ENCODE measurements around the gene WDR11. TPM values are rescaled to one million over a fixed set of nuclear protein-coding genes. Genes with fewer than 3 reads are reported as not detected.
"Not testable (repeated sequence)": the region's sequence is repeated elsewhere in the genome, so short reads cannot be mapped to it uniquely, and the experiment has no call there.

The WDR11 gene
- polyA plus RNA-seq, 3 donors: 32.9 to 68.0 (median 50.1) TPM

- DNase-seq: no peak
- no peaks in the 10 kb centered on the region for H3K79me2 ChIP-seq (ENCODE audit: insufficient read depth, low read length)
- TF ChIP-seq CTCF (IDR thresholded peaks at IDR 0.05): no peak
- H3K9me3 ChIP-seq (replicated peaks in 1 of 2; ENCODE audit: control insufficient read depth in 1 of 2, insufficient read depth in 1 of 2, low read length in 2 of 2): peaks cover 7 to 12% of the 10 kb centered on the region in 2 donors
- no peaks in the 10 kb centered on the region for H3K36me3 Mint-ChIP-seq
- H4K20me1 ChIP-seq (ENCODE audit: insufficient read depth, low read length): no peaks in the 10 kb centered on the region
- no peak overlapping the region for H3K4me2 ChIP-seq (replicated peaks; ENCODE audit: extremely low read depth, low read length, poor library complexity, severe bottlenecking)
- peaks cover 0 to 3% (median 2%) of the 10 kb centered on the region in 3 donors for H3K27me3 Mint-ChIP-seq (ENCODE audit: low read depth in 3 of 3)
- H3K4me3 Mint-ChIP-seq: no peak overlapping the region
- no peak overlapping the region for H2AFZ ChIP-seq (ENCODE audit: insufficient read depth, low read depth, low read length, poor library complexity, severe bottlenecking)
- H3K4me1 Mint-ChIP-seq: no peaks in the 10 kb centered on the region
- no peaks in the 10 kb centered on the region for H3K36me3 ChIP-seq (replicated peaks in 1 of 2; ENCODE audit: control insufficient read depth in 1 of 2, insufficient read depth in 2 of 2, low read length in 2 of 2)
- peaks cover 9 to 25% (median 15%) of the 10 kb centered on the region in 7 donors for H3K9me3 Mint-ChIP-seq
- no peaks in the 10 kb centered on the region for H3K27me3 ChIP-seq (ENCODE audit: control insufficient read depth in 2 of 2, insufficient read depth in 2 of 2, low read length in 2 of 2)
- H3K9ac ChIP-seq (ENCODE audit: insufficient read depth, low read length, poor library complexity, severe bottlenecking): no peak overlapping the region
- intact Hi-C loops (cut with micrococcal nuclease): no loop called here
- H3K27ac ChIP-seq (ENCODE audit: low read depth in 1 of 2, low read length in 2 of 2): no peak overlapping the region
- peak overlapping the region in 1 of 7 donors; percentile 37 for H3K27ac Mint-ChIP-seq
- WGBS (ENCODE audit: insufficient coverage): 83% methylated on average over 6 of the region's 9 CpGs
- no peak overlapping the region for H3K4me3 ChIP-seq (replicated peaks in 1 of 3; ENCODE audit: low read depth in 2 of 3, low read length in 3 of 3)
- H3K4me1 ChIP-seq (ENCODE audit: control insufficient read depth in 1 of 2, insufficient read depth in 2 of 2, low read length in 2 of 2): no peaks in the 10 kb centered on the region
These were observed 66.5 kb downstream of the WDR11 start for GRCh38 chr10:120917521-120918250.

- H2AFZ ChIP-seq (ENCODE audit: insufficient read depth, low read depth, low read length, poor library complexity, severe bottlenecking); intact Hi-C loops (cut with micrococcal nuclease); H3K27me3 Mint-ChIP-seq (ENCODE audit: low read depth in 3 of 3); H3K4me2 ChIP-seq (replicated peaks; ENCODE audit: extremely low read depth, low read length, poor library complexity, severe bottlenecking); H3K9me3 ChIP-seq (replicated peaks in 1 of 2; ENCODE audit: control insufficient read depth in 1 of 2, insufficient read depth in 1 of 2, low read length in 2 of 2); H3K27ac Mint-ChIP-seq; H3K36me3 ChIP-seq (replicated peaks in 1 of 2; ENCODE audit: control insufficient read depth in 1 of 2, insufficient read depth in 2 of 2, low read length in 2 of 2); H3K27ac ChIP-seq (ENCODE audit: low read depth in 1 of 2, low read length in 2 of 2); H4K20me1 ChIP-seq (ENCODE audit: insufficient read depth, low read length); H3K9ac ChIP-seq (ENCODE audit: insufficient read depth, low read length, poor library complexity, severe bottlenecking); H3K4me1 Mint-ChIP-seq; DNase-seq; H3K4me1 ChIP-seq (ENCODE audit: control insufficient read depth in 1 of 2, insufficient read depth in 2 of 2, low read length in 2 of 2); H3K4me3 Mint-ChIP-seq; H3K79me2 ChIP-seq (ENCODE audit: insufficient read depth, low read length); H3K27me3 ChIP-seq (ENCODE audit: control insufficient read depth in 2 of 2, insufficient read depth in 2 of 2, low read length in 2 of 2); H3K36me3 Mint-ChIP-seq; H3K4me3 ChIP-seq (replicated peaks in 1 of 3; ENCODE audit: low read depth in 2 of 3, low read length in 3 of 3): not testable (repeated sequence)
- WGBS (ENCODE audit: insufficient coverage): 98% methylated on average over 8 of the region's 29 CpGs
- H3K9me3 Mint-ChIP-seq: peaks cover 3 to 20% (median 8%) of the 10 kb centered on the region in 7 donors
These were observed 72.7 kb downstream of the WDR11 start for GRCh38 chr10:120923886-120924285.

Measured in CD14-positive monocyte (primary cell).